ENCODE measurements around the gene ALDH5A1. TPM values are rescaled to one million over a fixed set of nuclear protein-coding genes. Genes with fewer than 3 reads are reported as not detected.

ALDH5A1 gene
- total RNA-seq, 1 donor: 2.6 TPM

GRCh38 chr6:24545183-24545582 is 50.4 kb downstream of the ALDH5A1 start:
- no peak for DNase-seq (ENCODE audit: low read depth)
- H3K4me3 ChIP-seq (ENCODE audit: low read depth, low read length): no peak overlapping the region
- TF ChIP-seq CTCF (IDR thresholded peaks at IDR 0.05; ENCODE audit: insufficient read depth, low read depth, low read length): no peak

GRCh38 chr6:24545691-24546090 is 50.9 kb downstream of the ALDH5A1 start:
- no peak overlapping the region for H3K4me3 ChIP-seq (ENCODE audit: low read depth, low read length)
- no peak for DNase-seq (ENCODE audit: low read depth)
- TF ChIP-seq CTCF (IDR thresholded peaks at IDR 0.05; ENCODE audit: insufficient read depth, low read depth, low read length): no peak

GRCh38 chr6:24546439-24546838 is 51.7 kb downstream of the ALDH5A1 start:
- H3K4me3 ChIP-seq (ENCODE audit: low read depth, low read length): no peak overlapping the region
- TF ChIP-seq CTCF (IDR thresholded peaks at IDR 0.05; ENCODE audit: insufficient read depth, low read depth, low read length): no peak
- DNase-seq (ENCODE audit: low read depth): no peak

GRCh38 chr6:24547243-24547642 is 52.5 kb downstream of the ALDH5A1 start:
- TF ChIP-seq CTCF (IDR thresholded peaks at IDR 0.05; ENCODE audit: insufficient read depth, low read depth, low read length): no peak
- no peak overlapping the region for H3K4me3 ChIP-seq (ENCODE audit: low read depth, low read length)
- DNase-seq (ENCODE audit: low read depth): no peak

- TF ChIP-seq CTCF (IDR thresholded peaks at IDR 0.05; ENCODE audit: insufficient read depth, low read depth, low read length): no peak
- no peak overlapping the region for H3K4me3 ChIP-seq (ENCODE audit: low read depth, low read length)
- no peak for DNase-seq (ENCODE audit: low read depth)
Measured at GRCh38 chr6:24549158-24549557, 54.4 kb downstream of the ALDH5A1 start.

- DNase-seq (ENCODE audit: low read depth): no peak
- TF ChIP-seq CTCF (IDR thresholded peaks at IDR 0.05; ENCODE audit: insufficient read depth, low read depth, low read length): no peak
- H3K4me3 ChIP-seq (ENCODE audit: low read depth, low read length): no peak overlapping the region
Measured at GRCh38 chr6:24549674-24550353, 55.0 kb downstream of the ALDH5A1 start.

- no peak overlapping the region for H3K4me3 ChIP-seq (ENCODE audit: low read depth, low read length)
- no peak for DNase-seq (ENCODE audit: low read depth)
Measured at GRCh38 chr6:24551139-24551538, 56.4 kb downstream of the ALDH5A1 start.

More at GRCh38 chr6:24551139-24551538, 56.4 kb downstream of the ALDH5A1 start:
- TF ChIP-seq CTCF (IDR thresholded peaks at IDR 0.05; ENCODE audit: insufficient read depth, low read depth, low read length): no peak
